GM18951 (cell line): ENCODE data around the gene ANKS1A.
"Not testable (repeated sequence)": the region's sequence is repeated elsewhere in the genome, so short reads cannot be mapped to it uniquely, and the experiment has no call there.

Experiments used
- POLR2A ChIP-seq: IDR thresholded peaks from 4 replicates; pipeline ENCODE4 v1.6.1; 2011; ENCODE audit warnings: mild to moderate bottlenecking; ENCODE audit not compliant: insufficient read length, insufficient read depth; ENCODE audit errors: extremely low read depth
- in situ Hi-C: fragments of 300-500 bp; cut with MboI; formaldehyde crosslinking; loops from one replicate; pipeline ENCODE4 v1.12.0; 2022; ENCODE audit warnings: low sequenced_read_pairs, mixed read lengths, inconsistent platforms; ENCODE audit not compliant: unreplicated experiment

The ANKS1A gene

GRCh38 chr6:34990971-34991560, 102.0 kb downstream of the ANKS1A start:
- no peak for TF ChIP-seq POLR2A
- in situ Hi-C loops: loop anchor here (5.0 kb wide), 1 partner anchor 146 kb away; no protein-coding TSS in a partner anchor

GRCh38 chr6:34992376-34992775, 103.3 kb downstream of the ANKS1A start:
- no peak for TF ChIP-seq POLR2A
- in situ Hi-C loops: loop anchor here (5.0 kb wide), 1 partner anchor 145 kb away; no protein-coding TSS in a partner anchor

- in situ Hi-C loops: loop anchor here (5.0 kb wide), 1 partner anchor 144 kb away; no protein-coding TSS in a partner anchor
- no peak for TF ChIP-seq POLR2A
These were observed 104.2 kb downstream of the ANKS1A start for GRCh38 chr6:34993213-34993612.

- no peak for TF ChIP-seq POLR2A
- in situ Hi-C loops: loop anchor here (5.0 kb wide), 1 partner anchor 143 kb away; no protein-coding TSS in a partner anchor
These were observed 105.6 kb downstream of the ANKS1A start for GRCh38 chr6:34994693-34995092.

- in situ Hi-C loops: not testable (repeated sequence)
These were observed 109.4 kb downstream of the ANKS1A start for GRCh38 chr6:34998417-34998816.

- in situ Hi-C loops: not testable (repeated sequence)
These were observed 110.1 kb downstream of the ANKS1A start for GRCh38 chr6:34999153-34999552.

DNA sequence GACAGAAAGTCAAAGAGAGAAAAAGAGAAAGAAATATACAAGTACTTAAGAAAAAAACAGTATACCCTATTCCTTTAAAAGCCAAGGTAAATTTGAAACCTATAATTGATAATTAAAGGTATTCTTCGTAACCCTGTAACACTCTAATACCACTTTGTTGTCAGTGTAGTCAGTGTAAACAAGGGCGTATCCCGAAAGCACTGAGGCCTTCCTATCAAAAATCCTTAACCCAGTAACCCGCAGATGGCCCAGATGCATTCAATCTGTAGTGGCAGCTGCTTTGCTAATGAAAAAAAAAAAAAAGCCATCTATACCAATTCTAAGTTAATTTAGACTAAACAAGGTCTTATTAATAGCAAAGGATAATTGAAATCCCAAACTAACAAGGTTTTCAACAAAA, 110.9 kb downstream of the ANKS1A start:
- in situ Hi-C loops: not testable (repeated sequence)

DNA sequence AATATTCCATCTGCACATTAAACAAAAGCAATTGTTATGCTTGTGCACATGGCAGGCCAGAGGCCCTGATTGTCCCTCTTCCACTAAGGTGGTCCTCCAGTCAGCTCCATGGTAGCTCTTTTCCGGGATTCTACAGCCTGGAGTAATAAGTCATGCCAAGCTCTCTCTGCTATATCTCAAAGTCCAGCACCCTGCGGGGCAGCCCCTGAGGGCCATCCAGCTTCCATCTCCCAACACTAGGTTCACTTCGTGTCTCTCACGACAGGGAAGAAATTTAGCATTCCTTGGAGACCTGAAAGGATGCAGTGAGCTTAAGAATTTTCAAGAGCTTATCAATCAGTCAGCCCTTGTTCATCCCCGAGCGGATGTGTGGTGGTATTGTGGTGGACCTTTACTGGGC, 112.3 kb downstream of the ANKS1A start:
- in situ Hi-C loops: not testable (repeated sequence)

DNA sequence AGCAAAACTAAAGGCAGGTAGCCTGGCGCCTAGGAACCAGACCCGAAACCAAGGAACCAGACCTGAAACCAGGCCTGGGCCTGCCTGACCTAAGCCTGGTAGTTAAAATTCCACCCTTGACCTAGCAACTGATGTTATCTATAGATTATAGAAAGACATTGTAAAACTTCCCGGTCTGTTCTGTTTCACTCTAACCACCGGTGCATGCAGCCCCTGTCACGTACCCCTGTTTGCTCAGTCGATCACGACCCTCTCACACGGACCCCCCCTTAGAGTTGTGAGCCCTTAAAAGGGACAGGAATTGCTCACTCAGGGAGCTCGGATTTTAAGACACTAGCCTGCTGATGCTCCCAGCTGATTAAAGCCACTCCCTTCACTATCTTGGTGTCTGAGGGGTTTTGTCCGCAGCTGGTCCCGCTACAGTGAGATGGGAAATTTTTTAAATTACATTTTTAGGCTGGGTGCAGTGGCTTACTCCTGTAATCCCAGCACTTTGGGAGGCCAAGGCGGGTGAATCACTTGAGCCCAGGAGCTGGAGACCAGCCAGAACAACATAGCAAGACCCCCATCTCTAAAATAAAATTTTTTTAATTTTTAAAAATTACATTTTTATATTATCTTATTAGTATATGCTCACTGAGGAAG, 115.0 kb downstream of the ANKS1A start:
- in situ Hi-C loops: not testable (repeated sequence)

DNA sequence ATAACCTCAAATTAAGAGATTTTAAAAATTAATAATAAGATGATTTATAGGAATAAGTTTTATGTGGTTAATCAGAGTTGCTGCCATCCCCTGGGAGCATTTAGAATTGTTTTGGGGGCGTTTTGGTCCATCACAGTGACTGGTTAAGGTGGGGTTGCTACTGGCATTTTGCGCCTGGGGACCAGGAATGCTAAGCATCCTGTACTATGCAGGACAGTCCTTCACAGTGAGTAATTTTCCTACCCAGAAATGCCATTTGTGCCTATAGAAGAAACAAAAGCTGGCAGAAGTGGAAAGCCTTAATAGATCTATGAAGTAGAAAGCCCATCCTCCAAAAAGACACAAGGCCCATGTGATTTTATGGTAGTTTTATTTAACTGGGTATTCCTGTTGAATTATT, 118.0 kb downstream of the ANKS1A start:
- in situ Hi-C loops: no loop called here

GRCh38 chr6:35008858-35009257, 119.8 kb downstream of the ANKS1A start:
- no peak for TF ChIP-seq POLR2A
- in situ Hi-C loops: no loop called here

More for the DNA sequence above, 118.0 kb downstream of the ANKS1A start:
- TF ChIP-seq POLR2A: no peak

DNA sequence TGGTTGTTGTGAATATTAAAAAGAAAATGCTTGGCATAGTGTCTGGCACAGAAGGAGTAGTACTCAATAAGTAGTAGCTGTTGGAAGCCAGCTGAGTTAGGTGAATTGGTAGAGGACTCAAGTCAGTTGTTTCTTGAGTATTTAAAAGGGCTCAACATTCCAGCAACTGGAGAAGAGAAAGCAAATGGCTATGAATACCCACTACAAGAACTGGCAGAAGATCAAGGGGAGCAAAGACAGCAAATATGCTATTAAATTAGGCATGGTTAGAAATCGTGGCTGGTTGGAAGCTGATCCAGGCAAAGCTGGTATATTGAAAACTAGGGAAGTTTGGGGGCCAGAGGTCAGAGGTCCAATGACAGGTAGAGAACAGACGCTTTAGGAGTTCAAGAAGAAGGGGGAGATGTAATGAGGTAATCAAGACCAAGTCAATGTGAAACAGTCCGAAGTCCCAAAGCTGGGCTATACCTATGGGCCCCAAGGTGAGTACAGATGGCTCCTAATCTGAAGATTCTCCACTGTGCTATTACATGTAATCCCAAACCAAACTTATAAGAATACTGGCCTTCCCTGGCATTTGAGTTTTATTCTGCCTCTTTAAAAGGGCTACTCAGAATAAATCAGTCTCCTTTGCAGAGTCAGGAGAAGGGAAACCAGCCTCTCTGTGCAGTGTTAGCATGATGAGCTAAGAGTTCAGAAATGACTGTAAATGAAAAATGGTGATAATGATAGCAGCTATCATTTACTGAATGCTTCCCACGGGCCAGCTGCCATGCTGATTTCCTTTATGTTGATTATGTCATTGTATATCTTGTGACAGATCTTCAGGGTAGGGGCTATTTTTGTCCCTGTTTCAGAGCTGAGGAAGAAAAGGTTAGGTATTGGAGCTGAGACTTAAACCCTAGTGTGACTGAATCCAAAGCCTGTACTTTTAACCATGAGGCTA, 122.3 kb downstream of the ANKS1A start:
- in situ Hi-C loops: no loop called here
- no peak for TF ChIP-seq POLR2A

DNA sequence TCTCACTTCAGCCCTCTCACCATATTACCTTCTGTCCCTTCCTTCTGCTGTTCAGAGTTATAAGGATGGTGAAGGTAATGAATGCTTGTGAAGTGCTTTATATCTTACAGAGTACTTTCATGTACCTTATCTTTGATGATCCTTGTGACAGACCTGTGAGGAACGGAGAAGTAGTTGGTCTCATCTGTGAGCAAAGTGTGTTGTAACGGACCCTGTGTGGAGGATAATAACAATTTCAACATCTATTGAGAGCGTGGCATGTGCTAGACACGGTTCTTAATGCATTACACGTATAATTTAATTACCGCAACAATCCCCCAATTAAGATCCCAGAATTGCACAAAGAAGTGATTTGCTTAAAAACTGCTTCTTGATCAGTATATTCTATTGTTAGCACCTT, 124.6 kb downstream of the ANKS1A start:
- TF ChIP-seq POLR2A: no peak

GRCh38 chr6:35014341-35014740, 125.3 kb downstream of the ANKS1A start:
- in situ Hi-C loops: no loop called here
- no peak for TF ChIP-seq POLR2A

More for the DNA sequence above, 124.6 kb downstream of the ANKS1A start:
- in situ Hi-C loops: no loop called here
